ENCODE data around the gene PRKCB.

GRCh38 chr16:24130494-24131085, 294.8 kb downstream of the PRKCB start:
- TF ChIP-seq POLR2A (IDR thresholded peaks at IDR 0.05; ENCODE audit: low read length), result no peak
- TF ChIP-seq GATA1 (IDR thresholded peaks at IDR 0.05; ENCODE audit: low read depth, low read length), result no peak
